ENCODE results near the gene DNALI1.
"Not testable (repeated sequence)": the region's sequence is repeated elsewhere in the genome, so short reads cannot be mapped to it uniquely, and the experiment has no call there.

- TF ChIP-seq CTCF (IDR thresholded peaks at IDR 0.05; ENCODE audit: borderline replicate concordance, extremely low read depth, low read length, poor library complexity, severe bottlenecking); EZH2 (IDR thresholded peaks at IDR 0.05; ENCODE audit: borderline replicate concordance, low read depth, low read length, severe bottlenecking): not testable (repeated sequence)
Measured at GRCh38 chr1:37518241-37518640, 38.5 kb upstream of the DNALI1 start.
